Spleen (tissue), 11 donors: ENCODE results near the gene CIPC. TPM values are rescaled to one million over a fixed set of nuclear protein-coding genes. Genes with fewer than 3 reads are reported as not detected.

Source experiments
- DNase-seq: peaks from one replicate; pipeline ENCODE4 v3.0.0-alpha.2; 2020
- H3K27ac ChIP-seq, 8 donors: fragments of 200-600 bp; sonication (generic) in 7 of 8; 1 replicate in 4 of 8; 2 replicates in 4 of 8; pipeline versions ENCODE4 v1.5.0 to v1.8.0; 2016 to 2021; ENCODE audit warnings: inconsistent platforms in 4 of 8, mild to moderate bottlenecking in 4 of 8, moderate library complexity in 1 of 8
- H3K27me3 ChIP-seq, 7 donors: fragments of 200-600 bp; sonication (generic) in 6 of 7; replicated peaks in 1 of 7; 1 replicate in 4 of 7; 2 replicates in 3 of 7; pipeline versions ENCODE4 v1.5.0 to v1.8.0; 2016 to 2021; ENCODE audit warnings: inconsistent platforms in 3 of 7, mild to moderate bottlenecking in 1 of 7
- H3K36me3 ChIP-seq, 6 donors: fragments of 200-600 bp; sonication (generic) in 5 of 6; 1 replicate in 4 of 6; 2 replicates in 2 of 6; pipeline versions ENCODE4 v1.5.0 to v1.8.0; 2016 to 2021; ENCODE audit warnings: inconsistent platforms in 2 of 6
- H3K4me1 ChIP-seq, 6 donors: fragments of 200-600 bp; sonication (generic) in 5 of 6; 1 replicate in 3 of 6; 2 replicates in 3 of 6; pipeline versions ENCODE4 v1.5.0 to v1.8.0; 2016 to 2021; ENCODE audit warnings: inconsistent platforms in 3 of 6
- H3K4me3 ChIP-seq, 8 donors: fragments of 200-600 bp; sonication (generic) in 7 of 8; 1 replicate in 4 of 8; 2 replicates in 4 of 8; pipeline versions ENCODE4 v1.5.0 to v1.8.0; 2016 to 2021; ENCODE audit warnings: inconsistent platforms in 4 of 8, mild to moderate bottlenecking in 4 of 8, moderate library complexity in 2 of 8
- H3K9me3 ChIP-seq, 8 donors: fragments of 200-600 bp; sonication (generic) in 7 of 8; 1 replicate in 4 of 8; 2 replicates in 4 of 8; pipeline versions ENCODE4 v1.5.0 to v1.8.0; 2016 to 2021; ENCODE audit warnings: inconsistent platforms in 4 of 8
- POLR2A ChIP-seq, 3 donors: fragments of 450-650 bp; IDR thresholded peaks; one replicate each; pipeline ENCODE4 v1.5.1; 2017; ENCODE audit warnings: antibody characterized with exemption in 3 of 3, mild to moderate bottlenecking in 1 of 3
- POLR2AphosphoS5 ChIP-seq, 3 donors: sonication (generic); formaldehyde crosslinking; IDR thresholded peaks; one replicate each; pipeline ENCODE4 v1.5.1; 2017; ENCODE audit warnings: antibody characterized with exemption in 3 of 3
- WGBS, 5 donors: extraction: QIAGEN DNeasy Blood & Tissue Kit in 3 of 5; methylation state at CpG; one replicate each; pipeline versions ENCODE4 v1.1.5 to v1.1.7; 2013 to 2018; 5-methylcytosine and 5-hydroxymethylcytosine counted together
- intact Hi-C: fragments of 100-400 bp; cut with DNase I; formaldehyde crosslinking; loops from one replicate; pipeline ENCODE4 v1.15.0; 2023; ENCODE audit warnings: low total_unique reads
- polyA plus RNA-seq, 3 donors: library from polyadenylated mRNA; stranded (reverse); fragments of 200-250 nt; gene quantifications; one replicate each; pipeline ENCODE4 v1.2.1, GENCODE V29; 2013
- total RNA-seq, 7 donors: library from RNA; depleted of rRNA in 3 of 7; stranded (reverse); fragments of >200 nt in 3 of 7; fragmentation: NEBNext Ultra II Directional in 4 of 7; extraction: Animal tissue kit (Norgen Biotek cat#: 25700) in 4 of 7; gene quantifications; one replicate each; pipeline versions ENCODE4 v1.1.0 to v1.2.1, GENCODE V29; 2016 to 2021
- TF ChIP-seq, protein P1 (sequence below), 11 experiments: fragments of 200-600 bp in 7 of 11; fragments of 450-650 bp in 4 of 11; sonication (generic) in 4 of 11; IDR thresholded peaks in 8 of 11; conservative IDR thresholded peaks in 3 of 11; 1 replicate in 7 of 11; 2 replicates in 4 of 11; pipeline versions ENCODE4 v1.4.0 to v1.8.0; 2016 to 2021; ENCODE audit warnings: antibody characterized with exemption in 11 of 11, inconsistent platforms in 4 of 11, mild to moderate bottlenecking in 1 of 11
- donor health status: healthy with polysubstance abuse.
- donor health status: DM: no; HTN: no; CAD: no; lungs with moderate emphysema.
- donor health status: DM: no; HTN: no; CAD: no.
- donor health status: Bipolar disorder and iron deficiency.
- donor health status: healthy.
- donor health status: DM: no; HTN: no; CAD: no.
- donor health status: DM: yes; HTN: yes; CAD: no.

CIPC gene
- total and polyA plus RNA-seq, 10 donors: 4.2 to 33.8 (median 17.7) TPM

DNA sequence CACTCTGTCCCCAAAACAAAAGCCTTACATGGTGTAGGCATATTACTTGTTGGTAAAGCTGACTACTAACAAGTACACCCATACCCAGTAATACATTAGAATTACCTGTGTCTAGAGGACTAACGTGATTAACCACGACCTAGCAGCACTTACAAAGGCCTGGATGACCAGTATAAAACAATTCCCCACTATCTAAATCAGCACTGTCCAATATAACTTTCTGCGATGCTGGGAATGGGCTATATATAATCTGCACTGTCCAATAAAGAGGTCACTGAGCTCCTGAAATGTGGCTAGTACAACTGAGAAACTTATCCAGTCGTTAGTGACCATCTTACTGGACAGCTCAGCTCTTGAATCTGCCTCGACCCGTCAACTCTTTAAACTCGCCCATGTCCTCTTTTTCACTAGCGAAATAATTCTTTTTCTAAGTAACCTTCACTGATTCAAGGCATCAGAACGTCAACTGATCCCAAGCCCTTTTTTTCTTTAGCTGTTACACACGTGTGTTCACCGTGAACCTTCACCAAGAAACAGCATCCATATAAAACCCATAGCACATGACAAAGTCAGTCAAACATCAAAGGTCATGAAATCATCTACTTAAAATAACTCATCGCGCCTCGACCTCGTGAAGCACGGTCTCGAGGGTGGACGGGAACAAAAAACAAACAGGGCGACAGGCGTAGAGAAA is 905 bp upstream of the CIPC start:
- DNase-seq: no peak
- Histone ChIP-seq H3K27me3 (no peaks in the 10 kb centered on the region), H3K36me3 (no peaks in the 10 kb centered on the region), H3K27ac (peak overlapping the region; percentile 93 to 99 (median 96)), H3K4me1 (peaks cover 21 to 74% (median 51%) of the 10 kb centered on the region in 6 donors), H3K4me3 (peak overlapping the region; percentile 41 to 81 (median 70)), H3K9me3 (peaks cover 0 to 3% (median under 1%) of the 10 kb centered on the region in 8 donors)
- WGBS, 5 donors: 3 to 6% (median 5%) methylated on average over 20 of the region's 20 CpGs
- TF ChIP-seq POLR2A (IDR thresholded peaks at IDR 0.05) (no peak), POLR2AphosphoS5 (IDR thresholded peaks at IDR 0.05) (no peak)
- TF ChIP-seq, protein P1, sequence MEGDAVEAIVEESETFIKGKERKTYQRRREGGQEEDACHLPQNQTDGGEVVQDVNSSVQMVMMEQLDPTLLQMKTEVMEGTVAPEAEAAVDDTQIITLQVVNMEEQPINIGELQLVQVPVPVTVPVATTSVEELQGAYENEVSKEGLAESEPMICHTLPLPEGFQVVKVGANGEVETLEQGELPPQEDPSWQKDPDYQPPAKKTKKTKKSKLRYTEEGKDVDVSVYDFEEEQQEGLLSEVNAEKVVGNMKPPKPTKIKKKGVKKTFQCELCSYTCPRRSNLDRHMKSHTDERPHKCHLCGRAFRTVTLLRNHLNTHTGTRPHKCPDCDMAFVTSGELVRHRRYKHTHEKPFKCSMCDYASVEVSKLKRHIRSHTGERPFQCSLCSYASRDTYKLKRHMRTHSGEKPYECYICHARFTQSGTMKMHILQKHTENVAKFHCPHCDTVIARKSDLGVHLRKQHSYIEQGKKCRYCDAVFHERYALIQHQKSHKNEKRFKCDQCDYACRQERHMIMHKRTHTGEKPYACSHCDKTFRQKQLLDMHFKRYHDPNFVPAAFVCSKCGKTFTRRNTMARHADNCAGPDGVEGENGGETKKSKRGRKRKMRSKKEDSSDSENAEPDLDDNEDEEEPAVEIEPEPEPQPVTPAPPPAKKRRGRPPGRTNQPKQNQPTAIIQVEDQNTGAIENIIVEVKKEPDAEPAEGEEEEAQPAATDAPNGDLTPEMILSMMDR (IDR thresholded peaks at IDR 0.05 in 8 of 11, conservative IDR thresholded peaks at IDR 0.05 in 3 of 11): no peak
- intact Hi-C loops: no loop called here

DNA sequence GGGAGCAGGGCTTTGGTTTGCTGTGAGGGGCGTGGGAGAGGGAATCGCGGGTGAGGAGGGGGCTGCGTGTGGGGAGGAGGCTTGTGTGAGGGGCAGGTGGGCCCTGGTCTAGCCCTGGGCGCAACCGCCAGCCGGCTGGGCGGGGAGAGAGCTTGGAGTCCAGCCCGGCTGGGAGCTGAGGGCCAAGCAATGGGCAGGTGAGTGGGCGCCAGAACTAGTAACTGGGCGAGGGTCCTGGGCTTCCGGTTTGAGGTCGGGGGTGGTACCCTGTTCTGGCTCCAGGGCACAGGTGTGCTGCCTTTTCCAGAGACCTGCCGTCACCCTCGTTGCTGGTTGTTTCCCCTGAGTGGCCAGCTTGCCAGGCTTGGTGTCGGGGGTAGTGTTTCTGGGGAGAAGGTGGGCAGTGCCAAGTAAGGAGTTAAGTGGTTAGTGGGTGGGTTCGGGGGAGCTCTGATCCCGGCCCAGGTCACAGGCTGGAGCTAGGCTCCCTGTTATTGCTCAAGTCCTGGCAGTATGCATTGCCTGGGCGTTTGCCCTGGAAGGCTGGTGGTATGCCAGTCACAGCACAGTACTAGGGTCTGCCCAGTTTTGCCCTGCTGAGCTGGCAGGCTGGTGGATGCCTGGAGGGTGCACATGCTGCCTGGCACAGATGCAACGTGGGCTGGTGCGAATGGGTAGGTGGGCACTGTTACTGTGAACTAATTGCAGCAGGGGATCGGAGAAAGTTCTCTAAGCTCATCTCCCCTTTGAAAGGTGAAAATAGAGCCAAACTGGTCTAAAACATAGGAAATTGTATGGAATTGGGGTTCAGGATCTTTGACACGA is 683 bp downstream of the CIPC start:
- intact Hi-C loops: no loop called here
- DNase-seq: no peak
- Histone ChIP-seq H3K27me3 (no peaks in the 10 kb centered on the region), H3K9me3 (no peaks in the 10 kb centered on the region), H3K4me1 (peaks cover 22 to 86% (median 56%) of the 10 kb centered on the region in 6 donors), H3K4me3 (peak overlapping the region; percentile 64 to 81 (median 73)), H3K27ac (peak overlapping the region; percentile 93 to 99 (median 96)), H3K36me3 (no peaks in the 10 kb centered on the region)
- no peak for TF ChIP-seq POLR2AphosphoS5 (IDR thresholded peaks at IDR 0.05)
- TF ChIP-seq, protein P1 (IDR thresholded peaks at IDR 0.05 in 8 of 11, conservative IDR thresholded peaks at IDR 0.05 in 3 of 11): peak in 1 of 11 experiments; percentile 3
- TF ChIP-seq POLR2A (IDR thresholded peaks at IDR 0.05): no peak
- 13 to 18% (median 15%) methylated on average over 19 to 23 of the region's 23 CpGs for WGBS, 5 donors

DNA sequence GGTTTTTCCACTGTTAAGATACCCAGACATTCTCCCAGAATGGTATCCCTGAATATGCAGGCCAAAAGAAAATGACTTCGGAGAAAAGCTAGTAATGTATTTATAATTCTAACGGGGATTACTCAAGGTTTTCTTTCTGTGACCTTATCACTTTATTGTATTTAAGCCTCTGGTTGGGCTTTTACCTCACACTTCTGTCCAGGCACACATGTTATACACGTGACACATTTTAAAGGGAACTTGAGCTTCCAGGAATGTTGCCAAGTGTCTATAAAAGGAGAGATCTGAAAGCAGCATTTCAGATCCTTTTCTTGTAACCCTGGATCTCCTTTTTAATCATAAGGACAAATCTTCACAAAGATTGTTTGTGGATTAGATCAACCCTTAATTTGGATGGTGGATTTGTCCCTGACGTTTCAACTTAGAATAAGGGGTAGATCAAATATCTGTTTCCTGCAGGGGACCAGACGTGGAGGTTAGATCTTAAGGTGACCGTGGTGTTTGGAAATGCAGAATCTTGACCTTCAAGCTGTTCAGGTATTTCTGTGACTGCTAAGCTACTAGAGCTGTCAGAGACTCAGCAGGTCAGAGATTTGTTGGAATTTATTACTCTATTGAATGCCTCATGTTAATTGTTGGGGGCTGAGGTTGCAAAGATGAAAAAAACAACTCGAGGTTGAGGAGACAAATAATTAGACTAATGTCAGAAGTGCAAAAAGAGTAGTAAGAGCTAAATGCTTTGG is 1.5 kb downstream of the CIPC start:
- intact Hi-C loops: no loop called here
- 49 to 60% (median 53%) methylated on average over 7 of the region's 7 CpGs for WGBS, 5 donors
- TF ChIP-seq POLR2AphosphoS5 (IDR thresholded peaks at IDR 0.05) (no peak), POLR2A (IDR thresholded peaks at IDR 0.05) (no peak)
- TF ChIP-seq, protein P1 (IDR thresholded peaks at IDR 0.05 in 8 of 11, conservative IDR thresholded peaks at IDR 0.05 in 3 of 11): no peak
- Histone ChIP-seq H3K27ac (peak overlapping the region in 6 of 8 donors; percentile 93 to 98 (median 96)), H3K4me3 (peak overlapping the region in 5 of 8 donors; percentile 69 to 81 (median 79)), H3K4me1 (peaks cover 22 to 85% (median 51%) of the 10 kb centered on the region in 6 donors), H3K9me3 (no peaks in the 10 kb centered on the region), H3K27me3 (no peaks in the 10 kb centered on the region), H3K36me3 (peaks cover 0 to 8% (median 0%) of the 10 kb centered on the region in 6 donors)
- no peak for DNase-seq
